Lung microvascular endothelial cell (primary cell): ENCODE data around the gene CDH13. TPM values are rescaled to one million over a fixed set of nuclear protein-coding genes. Genes with fewer than 3 reads are reported as not detected.

Experiments used
- DNase-seq, 2 donors: peaks; one replicate each; pipeline versions ENCODE4 v3.0.0 to v3.0.0-alpha.2; 2010; ENCODE audit warnings: low read depth in 2 of 2
- total RNA-seq: library from RNA; depleted of rRNA; stranded (reverse); fragments of >200 nt; gene quantifications from 2 replicates; pipeline ENCODE4 v1.2.1, GENCODE V29; 2014

The CDH13 gene
- total RNA-seq, 1 donor from 2014 or later, result 14.5 TPM

- no peak for DNase-seq
These were observed 366.6 kb downstream of the CDH13 start for GRCh38 chr16:82993415-82993814.

- no peak for DNase-seq
These were observed 367.2 kb downstream of the CDH13 start for GRCh38 chr16:82993926-82994325.

- peak in 1 of 2 donors; percentile 70 for DNase-seq
These were observed 368.6 kb downstream of the CDH13 start for GRCh38 chr16:82995286-82995923.

GRCh38 chr16:82995924-82996441 lies 369.2 kb downstream of the CDH13 start:
- peak; percentile 93 to 95 for DNase-seq

GRCh38 chr16:82996814-82997213 lies 370.0 kb downstream of the CDH13 start:
- no peak for DNase-seq

- no peak for DNase-seq
These were observed 372.9 kb downstream of the CDH13 start for GRCh38 chr16:82999711-83000110.

- peak; percentile 61 to 82 for DNase-seq
These were observed 375.9 kb downstream of the CDH13 start for GRCh38 chr16:83002351-83003334.

GRCh38 chr16:83004868-83005652 lies 378.3 kb downstream of the CDH13 start:
- no peak for DNase-seq

GRCh38 chr16:83005653-83006160 lies 378.9 kb downstream of the CDH13 start:
- DNase-seq, result no peak

GRCh38 chr16:83010776-83011720 lies 384.3 kb downstream of the CDH13 start:
- no peak for DNase-seq

GRCh38 chr16:83011939-83012338 lies 385.2 kb downstream of the CDH13 start:
- DNase-seq, result no peak

- DNase-seq, result no peak
These were observed 386.3 kb downstream of the CDH13 start for GRCh38 chr16:83013071-83013470.

GRCh38 chr16:83019963-83020362 lies 393.2 kb downstream of the CDH13 start:
- DNase-seq, result no peak

- DNase-seq, result no peak
These were observed 394.3 kb downstream of the CDH13 start for GRCh38 chr16:83021045-83021444.

GRCh38 chr16:83021746-83022145 lies 395.0 kb downstream of the CDH13 start:
- DNase-seq, result no peak

- no peak for DNase-seq
These were observed 396.2 kb downstream of the CDH13 start for GRCh38 chr16:83023011-83023410.

GRCh38 chr16:83023640-83024039 lies 396.9 kb downstream of the CDH13 start:
- peak in 1 of 2 donors; percentile 37 for DNase-seq

GRCh38 chr16:83027973-83028372 lies 401.2 kb downstream of the CDH13 start:
- DNase-seq, result peak in 1 of 2 donors; percentile 17

- peak in 1 of 2 donors; percentile 27 for DNase-seq
These were observed 402.7 kb downstream of the CDH13 start for GRCh38 chr16:83029467-83029866.

GRCh38 chr16:83031524-83031923 lies 404.8 kb downstream of the CDH13 start:
- DNase-seq, result no peak
